Prostate gland (tissue), 2 donors: Measurements from ENCODE around the gene SNX9.

ENCODE experiments used
- CTCF ChIP-seq, 4 experiments: fragments of 200-600 bp in 2 of 4; fragments of 450-650 bp in 2 of 4; sonication (generic) in 2 of 4; IDR thresholded peaks; 1 replicate in 3 of 4; 2 replicates in 1 of 4; pipeline ENCODE4 v1.5.1; 2016 to 2019; ENCODE audit warnings: antibody characterized with exemption in 4 of 4, mild to moderate bottlenecking in 2 of 4, moderate library complexity in 2 of 4
- POLR2A ChIP-seq: fragments of 450-650 bp; IDR thresholded peaks from one replicate; pipeline ENCODE4 v1.6.1; 2016; ENCODE audit warnings: antibody characterized with exemption, mild to moderate bottlenecking

GRCh38 chr6:157881342-157881741 lies 58.3 kb downstream of the SNX9 start:
- no peak for TF ChIP-seq POLR2A
- TF ChIP-seq CTCF (IDR thresholded peaks at IDR 0.05), result no peak
